ENCODE measurements around the gene NOTCH1. TPM values are rescaled to one million over a fixed set of nuclear protein-coding genes. Genes with fewer than 3 reads are reported as not detected.

Gene NOTCH1
- total RNA-seq, 1 experiment from 2014 or later, result 37.2 TPM

GRCh38 chr9:136471802-136472487 lies 73.9 kb downstream of the NOTCH1 start:
- CTCF ChIA-PET, result no interaction called here
- H3K9me3 ChIP-seq (ENCODE audit: low read depth, low read length, poor library complexity, severe bottlenecking), result no peaks in the 10 kb centered on the region
- POLR2A ChIA-PET (ENCODE audit: low non-redundant PET), result no interaction called here
- no peak for TF ChIP-seq EZH2 (IDR thresholded peaks at IDR 0.05; ENCODE audit: borderline replicate concordance, low read depth, low read length, poor library complexity, severe bottlenecking)
- H3K27me3 ChIP-seq (replicated peaks; ENCODE audit: insufficient read depth, low read depth, low read length, poor library complexity), result no peaks in the 10 kb centered on the region
- no peak overlapping the region for H3K27ac ChIP-seq (ENCODE audit: low read depth, low read length, poor library complexity, severe bottlenecking)
- no TSS peak for BruUV-seq (replicated peaks)
- peaks cover 90% of the 10 kb centered on the region for H3K36me3 ChIP-seq (ENCODE audit: insufficient read depth, low read length, poor library complexity, severe bottlenecking)
- no peaks in the 10 kb centered on the region for H3K4me1 ChIP-seq (ENCODE audit: insufficient read depth, low read length, poor library complexity, severe bottlenecking)
- DNase-seq (ENCODE audit: low spot score), result no peak
- H3K4me3 ChIP-seq (ENCODE audit: low read depth, low read length, poor library complexity, severe bottlenecking), result no peak overlapping the region
- intact Hi-C loops (cut with micrococcal nuclease; ENCODE audit: unreplicated experiment), result no loop called here

GRCh38 chr9:136470792-136471469 lies 74.9 kb downstream of the NOTCH1 start:
- H3K4me3 ChIP-seq (ENCODE audit: low read depth, low read length, poor library complexity, severe bottlenecking), result no peak overlapping the region
- no peak for DNase-seq (ENCODE audit: low spot score)
- H3K27ac ChIP-seq (ENCODE audit: low read depth, low read length, poor library complexity, severe bottlenecking), result no peak overlapping the region
- intact Hi-C loops (cut with micrococcal nuclease; ENCODE audit: unreplicated experiment), result no loop called here
- CTCF ChIA-PET, result no interaction called here
- H3K27me3 ChIP-seq (replicated peaks; ENCODE audit: insufficient read depth, low read depth, low read length, poor library complexity), result no peaks in the 10 kb centered on the region
- BruUV-seq (replicated peaks), result no TSS peak
- no peaks in the 10 kb centered on the region for H3K4me1 ChIP-seq (ENCODE audit: insufficient read depth, low read length, poor library complexity, severe bottlenecking)
- H3K36me3 ChIP-seq (ENCODE audit: insufficient read depth, low read length, poor library complexity, severe bottlenecking), result peaks cover 90% of the 10 kb centered on the region
- POLR2A ChIA-PET (ENCODE audit: low non-redundant PET), result no interaction called here
- H3K9me3 ChIP-seq (ENCODE audit: low read depth, low read length, poor library complexity, severe bottlenecking), result no peaks in the 10 kb centered on the region
- no peak for TF ChIP-seq EZH2 (IDR thresholded peaks at IDR 0.05; ENCODE audit: borderline replicate concordance, low read depth, low read length, poor library complexity, severe bottlenecking)
- TF ChIP-seq CTCF (conservative IDR thresholded peaks at IDR 0.05; ENCODE audit: low read depth, low read length), result no peak

GRCh38 chr9:136470356-136470755 lies 75.5 kb downstream of the NOTCH1 start:
- Histone ChIP-seq H3K36me3 (ENCODE audit: insufficient read depth, low read length, poor library complexity, severe bottlenecking) (peaks cover 90% of the 10 kb centered on the region), H3K4me1 (ENCODE audit: insufficient read depth, low read length, poor library complexity, severe bottlenecking) (no peaks in the 10 kb centered on the region), H3K4me3 (ENCODE audit: low read depth, low read length, poor library complexity, severe bottlenecking) (no peak overlapping the region), H3K27ac (ENCODE audit: low read depth, low read length, poor library complexity, severe bottlenecking) (no peak overlapping the region), H3K27me3 (replicated peaks; ENCODE audit: insufficient read depth, low read depth, low read length, poor library complexity) (no peaks in the 10 kb centered on the region), H3K9me3 (ENCODE audit: low read depth, low read length, poor library complexity, severe bottlenecking) (no peaks in the 10 kb centered on the region)
- BruUV-seq (replicated peaks), result no TSS peak
- ChIA-PET POLR2A (ENCODE audit: low non-redundant PET) (no interaction called here), CTCF (no interaction called here)
- no peak for DNase-seq (ENCODE audit: low spot score)
- intact Hi-C loops (cut with micrococcal nuclease; ENCODE audit: unreplicated experiment), result no loop called here
- TF ChIP-seq EZH2 (IDR thresholded peaks at IDR 0.05; ENCODE audit: borderline replicate concordance, low read depth, low read length, poor library complexity, severe bottlenecking) (no peak), CTCF (conservative IDR thresholded peaks at IDR 0.05; ENCODE audit: low read depth, low read length) (no peak)

Measured in A673 (cell line).